Measurements from ENCODE around the gene EHBP1.

Gene EHBP1

GRCh38 chr2:62760555-62760954, 55.0 kb downstream of the EHBP1 start:
- no peak for DNase-seq (ENCODE audit: insufficient read length, low spot score)
- no peak for FAIRE-seq
- TF ChIP-seq CTCF (IDR thresholded peaks at IDR 0.05; ENCODE audit: insufficient read depth, missing control alignments): no peak

- no peak for FAIRE-seq
- TF ChIP-seq CTCF (IDR thresholded peaks at IDR 0.05; ENCODE audit: insufficient read depth, missing control alignments): no peak
- no peak for DNase-seq (ENCODE audit: insufficient read length, low spot score)
These were observed 60.3 kb downstream of the EHBP1 start for GRCh38 chr2:62765619-62766376.

GRCh38 chr2:62768615-62769014, 63.1 kb downstream of the EHBP1 start:
- TF ChIP-seq CTCF (IDR thresholded peaks at IDR 0.05; ENCODE audit: insufficient read depth, missing control alignments): no peak
- no peak for DNase-seq (ENCODE audit: insufficient read length, low spot score)

GRCh38 chr2:62770629-62771028, 65.1 kb downstream of the EHBP1 start:
- no peak for TF ChIP-seq CTCF (IDR thresholded peaks at IDR 0.05; ENCODE audit: insufficient read depth, missing control alignments)
- no peak for DNase-seq (ENCODE audit: insufficient read length, low spot score)
- FAIRE-seq: no peak

More at GRCh38 chr2:62768615-62769014, 63.1 kb downstream of the EHBP1 start:
- no peak for FAIRE-seq

GRCh38 chr2:62774555-62775366, 69.2 kb downstream of the EHBP1 start:
- FAIRE-seq (peak; percentile 94), DNase-seq (ENCODE audit: insufficient read length, low spot score) (no peak)
- peak; percentile 69 for TF ChIP-seq CTCF (IDR thresholded peaks at IDR 0.05; ENCODE audit: insufficient read depth, missing control alignments)

GRCh38 chr2:62775367-62775668, 69.8 kb downstream of the EHBP1 start:
- FAIRE-seq: no peak
- TF ChIP-seq CTCF (IDR thresholded peaks at IDR 0.05; ENCODE audit: insufficient read depth, missing control alignments): no peak

GRCh38 chr2:62783679-62784078, 78.2 kb downstream of the EHBP1 start:
- DNase-seq (ENCODE audit: insufficient read length, low spot score): no peak
- TF ChIP-seq CTCF (IDR thresholded peaks at IDR 0.05; ENCODE audit: insufficient read depth, missing control alignments): no peak
- FAIRE-seq: no peak

More at GRCh38 chr2:62775367-62775668, 69.8 kb downstream of the EHBP1 start:
- no peak for DNase-seq (ENCODE audit: insufficient read length, low spot score)
